ENCODE results near the gene EXOC6.

The EXOC6 gene, protein sequence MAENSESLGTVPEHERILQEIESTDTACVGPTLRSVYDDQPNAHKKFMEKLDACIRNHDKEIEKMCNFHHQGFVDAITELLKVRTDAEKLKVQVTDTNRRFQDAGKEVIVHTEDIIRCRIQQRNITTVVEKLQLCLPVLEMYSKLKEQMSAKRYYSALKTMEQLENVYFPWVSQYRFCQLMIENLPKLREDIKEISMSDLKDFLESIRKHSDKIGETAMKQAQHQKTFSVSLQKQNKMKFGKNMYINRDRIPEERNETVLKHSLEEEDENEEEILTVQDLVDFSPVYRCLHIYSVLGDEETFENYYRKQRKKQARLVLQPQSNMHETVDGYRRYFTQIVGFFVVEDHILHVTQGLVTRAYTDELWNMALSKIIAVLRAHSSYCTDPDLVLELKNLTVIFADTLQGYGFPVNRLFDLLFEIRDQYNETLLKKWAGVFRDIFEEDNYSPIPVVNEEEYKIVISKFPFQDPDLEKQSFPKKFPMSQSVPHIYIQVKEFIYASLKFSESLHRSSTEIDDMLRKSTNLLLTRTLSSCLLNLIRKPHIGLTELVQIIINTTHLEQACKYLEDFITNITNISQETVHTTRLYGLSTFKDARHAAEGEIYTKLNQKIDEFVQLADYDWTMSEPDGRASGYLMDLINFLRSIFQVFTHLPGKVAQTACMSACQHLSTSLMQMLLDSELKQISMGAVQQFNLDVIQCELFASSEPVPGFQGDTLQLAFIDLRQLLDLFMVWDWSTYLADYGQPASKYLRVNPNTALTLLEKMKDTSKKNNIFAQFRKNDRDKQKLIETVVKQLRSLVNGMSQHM

DNA sequence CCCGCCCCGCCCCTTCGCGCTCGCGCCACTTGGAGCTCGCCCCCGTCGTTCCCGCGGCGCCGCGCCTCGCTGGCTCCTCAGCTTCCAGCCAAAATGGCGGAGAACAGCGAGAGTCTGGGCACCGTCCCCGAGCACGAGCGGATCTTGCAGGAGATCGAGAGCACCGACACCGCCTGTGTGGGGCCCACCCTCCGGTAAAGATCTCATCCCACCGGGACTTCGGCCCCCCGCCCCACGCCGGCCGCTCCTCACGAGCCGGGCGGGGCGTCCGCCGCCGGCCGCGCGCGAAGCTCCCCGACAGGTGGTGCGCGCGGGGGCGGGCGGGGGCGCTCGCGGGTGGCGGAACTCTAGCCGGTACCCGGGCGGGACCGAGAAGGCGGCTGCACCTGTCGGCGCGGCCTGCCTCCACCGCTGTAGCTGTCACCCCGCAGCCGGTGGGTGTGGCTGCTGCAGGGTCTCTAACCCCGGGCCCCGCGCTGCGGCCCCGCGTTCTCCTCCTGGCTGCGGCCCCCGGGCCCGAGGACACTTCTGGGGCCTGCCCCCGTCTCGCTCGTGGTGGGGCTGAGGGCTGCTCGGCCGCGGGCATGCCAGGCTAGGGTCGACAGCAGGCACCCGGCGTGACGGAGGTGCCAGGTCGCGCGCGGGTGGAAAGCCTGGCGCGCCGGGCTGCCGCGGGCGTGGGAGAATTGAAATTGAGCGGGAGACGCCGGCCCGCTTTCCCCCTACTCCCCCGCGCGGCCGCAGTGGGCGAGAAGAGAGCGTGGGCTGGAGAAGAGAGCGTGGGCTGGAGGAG is at the start of gene EXOC6:
Gene EXOC6 (plus strand): TSS at position 80 of the 793 bp plus-strand sequence. CDS start 14 bp downstream, at position 94.
- peak; percentile 71 for DNase-seq (ENCODE audit: low read depth in 2 of 2)

DNA sequence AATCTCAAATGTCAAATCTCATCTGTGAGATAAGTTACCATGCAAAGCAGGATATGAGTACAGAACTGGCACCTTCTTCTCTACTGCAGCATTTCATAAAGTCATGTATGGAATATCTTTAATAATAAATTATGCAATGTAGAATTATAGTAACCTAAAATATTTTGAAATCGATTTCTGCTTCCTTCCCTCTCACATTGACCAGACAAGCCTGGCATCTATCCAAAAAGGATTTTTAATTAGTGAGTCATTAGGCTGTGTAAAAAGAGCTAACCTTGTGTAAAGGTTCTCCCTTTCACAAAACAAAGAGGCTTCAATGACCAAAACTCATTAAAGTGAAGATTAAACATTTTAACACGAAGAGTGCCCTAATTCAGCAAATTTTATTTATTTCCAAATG is 48.8 kb upstream of the EXOC6 start:
- no peak for DNase-seq (ENCODE audit: low read depth in 2 of 2)

DNA sequence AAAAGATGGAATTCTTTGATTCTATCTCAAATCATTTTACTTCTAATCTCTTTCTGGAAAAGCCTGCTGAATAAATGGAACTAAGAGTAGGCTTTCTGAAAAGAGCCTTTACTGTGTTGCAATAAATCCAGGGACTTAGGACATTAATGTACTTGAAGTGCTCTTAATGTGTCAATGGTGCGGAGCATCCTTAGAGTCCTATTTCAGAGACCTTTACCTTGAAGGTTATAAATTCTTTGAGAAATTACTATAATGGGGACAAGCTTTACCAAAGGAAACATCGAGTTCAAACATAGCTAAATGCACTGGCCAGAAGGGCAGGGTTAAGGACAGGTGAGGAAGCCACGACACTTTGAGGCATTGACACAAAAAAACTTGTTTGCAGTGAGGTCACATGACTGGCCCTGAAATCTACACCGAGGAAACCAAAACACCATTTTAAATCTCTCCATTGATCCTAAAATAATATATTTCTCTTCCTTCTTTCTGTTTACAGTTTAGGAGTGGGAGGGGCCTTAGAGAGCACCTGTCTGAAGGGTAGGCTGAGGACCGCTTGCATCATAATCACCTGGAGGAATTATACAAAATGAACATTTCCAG is 48.1 kb upstream of the EXOC6 start:
- no peak for DNase-seq (ENCODE audit: low read depth in 2 of 2)

DNA sequence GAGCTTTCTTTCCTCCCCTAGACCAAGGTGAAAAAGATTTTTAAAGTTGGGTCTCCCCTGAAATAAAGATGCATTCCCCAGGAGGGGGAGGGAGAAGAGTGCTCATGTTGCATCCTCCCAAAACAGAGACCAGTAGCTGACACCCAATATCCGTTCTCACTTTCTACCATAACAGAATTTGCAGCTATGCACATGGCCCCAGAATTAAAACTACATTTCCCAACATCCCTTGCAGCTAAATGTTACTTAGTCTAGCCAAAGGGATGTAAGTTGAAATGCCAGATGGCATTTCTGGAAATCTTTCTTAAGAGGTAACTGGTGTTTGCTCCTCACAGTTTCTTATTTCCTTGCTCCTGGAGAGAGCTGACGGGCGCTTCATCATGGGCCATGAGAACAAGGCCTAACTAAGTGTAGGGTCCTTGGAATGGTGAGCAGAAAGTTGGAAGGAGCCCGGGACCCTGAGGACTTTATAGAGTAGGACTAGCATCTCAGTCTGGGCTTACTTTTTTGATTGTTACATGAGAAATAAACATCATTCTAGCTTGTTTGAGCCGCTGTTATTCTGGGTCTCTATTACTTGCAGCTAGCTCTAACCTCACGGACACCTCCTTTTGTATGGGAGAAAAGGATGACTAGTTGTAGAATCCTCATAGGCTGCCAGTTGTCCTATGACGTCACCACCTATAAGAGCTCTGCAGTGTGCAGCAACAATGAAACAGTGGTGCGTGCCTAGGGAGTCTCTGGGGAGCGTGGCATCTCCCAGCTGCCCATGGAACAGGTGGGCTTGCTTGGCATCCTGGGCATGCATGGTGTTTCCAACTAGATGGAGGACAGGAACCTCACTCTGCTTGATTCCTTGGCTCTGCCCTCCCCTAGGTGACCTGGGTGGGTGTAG is 46.1 kb upstream of the EXOC6 start:
- no peak for DNase-seq (ENCODE audit: low read depth in 2 of 2)

DNA sequence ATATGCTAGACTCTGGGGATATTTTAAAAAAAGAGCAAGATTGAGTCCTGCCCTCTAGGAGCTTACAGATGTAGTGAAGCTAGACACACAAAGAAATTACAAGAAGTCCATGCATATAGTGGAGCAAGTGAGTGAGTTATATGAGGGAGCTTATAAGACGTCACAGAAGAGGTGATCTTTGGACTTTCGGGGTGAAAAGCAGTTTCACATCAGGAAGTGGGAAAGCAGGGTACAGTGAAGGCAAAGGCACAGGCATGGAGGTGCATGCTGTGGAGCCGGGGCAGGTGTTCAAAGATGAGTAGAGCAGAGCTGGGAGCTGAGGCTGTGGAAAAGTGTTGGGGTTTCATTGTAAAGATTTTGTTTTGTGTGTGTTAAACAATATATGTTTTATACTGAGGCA is 38.5 kb upstream of the EXOC6 start:
- no peak for DNase-seq (ENCODE audit: low read depth in 2 of 2)

DNA sequence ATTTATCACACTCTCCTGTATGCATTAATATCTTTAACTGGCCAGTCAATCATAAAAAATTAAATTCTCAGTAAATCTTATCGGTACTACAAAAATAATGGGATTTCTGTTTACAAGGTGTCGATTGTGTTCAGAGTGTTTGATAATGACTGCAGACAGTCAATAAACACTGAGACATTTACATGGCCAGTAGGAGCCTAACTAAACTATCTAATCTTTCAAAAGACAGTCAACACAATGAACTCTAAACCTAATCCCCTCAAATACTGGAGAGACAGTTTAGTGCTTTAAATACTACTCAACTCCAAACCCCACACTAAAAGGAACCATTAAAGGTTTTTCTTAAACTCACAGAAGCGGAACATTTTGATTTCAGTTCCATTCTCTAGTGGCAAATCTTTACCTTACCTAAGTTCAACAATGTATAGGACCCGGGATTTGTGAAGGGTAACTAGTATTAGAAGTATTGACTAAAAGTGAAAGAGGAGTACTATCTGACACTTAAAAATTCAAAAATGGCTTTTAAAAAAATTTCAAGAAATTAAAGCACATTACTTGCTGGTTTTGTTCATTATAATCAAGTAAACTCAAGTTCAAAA is 37.3 kb upstream of the EXOC6 start:
- no peak for DNase-seq (ENCODE audit: low read depth in 2 of 2)

DNA sequence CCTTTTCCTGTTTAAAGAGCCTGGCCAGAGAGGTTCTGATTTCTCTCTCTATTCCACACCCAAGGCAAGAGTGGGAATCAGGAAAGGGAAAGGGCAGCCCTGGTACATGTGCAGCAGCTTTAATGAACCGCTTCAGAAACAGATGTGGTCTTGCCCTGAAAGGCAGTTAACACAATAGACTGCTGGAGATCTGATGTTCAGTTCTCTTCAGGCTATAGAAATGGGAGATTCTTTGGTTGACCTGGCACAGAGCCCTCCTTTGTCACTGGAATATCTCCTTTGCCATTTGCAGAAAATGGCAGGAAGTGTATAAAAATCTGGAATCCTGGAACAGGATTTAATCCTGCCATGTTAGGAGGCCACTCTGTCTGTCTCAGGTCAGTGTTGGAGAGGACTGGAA is 36.3 kb upstream of the EXOC6 start:
- DNase-seq (ENCODE audit: low read depth in 2 of 2): no peak

DNA sequence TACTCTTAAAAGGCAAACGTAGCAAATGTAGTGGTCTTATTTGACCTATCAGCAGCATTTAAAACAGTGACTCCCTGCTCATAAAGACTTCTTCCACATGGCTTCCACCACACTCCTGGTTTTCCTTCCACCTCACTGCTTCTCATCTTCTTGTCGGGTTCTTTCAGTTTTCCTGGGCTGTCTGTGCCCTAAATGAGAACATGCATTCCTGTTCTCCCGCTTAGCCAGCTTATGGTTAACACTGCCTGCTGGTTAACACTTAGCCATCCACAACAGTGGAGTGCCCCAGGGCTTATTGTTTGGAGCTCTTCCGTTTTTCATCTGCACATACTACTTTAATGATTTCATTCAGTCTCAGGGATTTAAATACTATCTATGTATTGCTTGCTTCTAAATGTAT is 34.3 kb upstream of the EXOC6 start:
- DNase-seq (ENCODE audit: low read depth in 2 of 2): no peak

DNA sequence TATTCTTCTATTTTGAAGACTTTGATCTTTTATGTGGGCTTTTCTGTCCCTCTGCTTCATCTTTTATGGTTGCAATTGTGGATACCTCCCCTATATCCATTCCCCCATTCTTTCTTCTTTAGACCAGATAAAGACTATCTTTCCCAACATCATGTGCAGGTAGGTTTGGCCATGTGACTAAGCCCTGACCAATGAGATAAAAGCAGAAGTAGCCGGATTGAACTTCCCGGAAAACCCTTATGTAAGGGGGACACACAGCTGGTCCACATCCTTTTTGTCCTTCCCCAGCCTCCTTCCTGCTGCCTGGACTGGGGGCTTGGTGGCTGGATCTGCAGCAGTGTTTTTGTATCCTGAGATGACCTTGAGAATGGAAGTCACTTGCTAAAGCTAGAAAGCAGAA is 33.5 kb upstream of the EXOC6 start:
- DNase-seq (ENCODE audit: low read depth in 2 of 2): no peak

DNA sequence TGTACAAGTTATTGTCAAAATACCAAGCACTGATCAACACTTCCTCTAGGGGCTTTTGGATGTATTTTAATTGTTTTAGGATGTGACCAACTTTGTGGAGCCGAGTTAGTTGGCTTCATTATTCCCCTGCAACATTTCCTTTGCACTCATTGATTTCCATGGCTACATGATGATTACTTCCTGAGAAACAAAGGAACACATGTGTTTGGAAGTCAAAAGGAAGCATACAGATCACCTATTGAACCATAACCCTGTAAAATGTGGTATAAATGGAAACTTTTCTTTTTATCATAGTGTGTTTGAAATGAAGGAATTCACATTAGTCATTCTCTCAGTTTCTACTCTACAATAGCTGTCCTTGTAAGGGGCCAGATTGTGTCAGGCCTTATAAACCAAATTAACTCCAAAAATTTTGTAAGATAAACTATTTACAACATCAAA is 32.2 kb upstream of the EXOC6 start:
- no peak for DNase-seq (ENCODE audit: low read depth in 2 of 2)

DNA sequence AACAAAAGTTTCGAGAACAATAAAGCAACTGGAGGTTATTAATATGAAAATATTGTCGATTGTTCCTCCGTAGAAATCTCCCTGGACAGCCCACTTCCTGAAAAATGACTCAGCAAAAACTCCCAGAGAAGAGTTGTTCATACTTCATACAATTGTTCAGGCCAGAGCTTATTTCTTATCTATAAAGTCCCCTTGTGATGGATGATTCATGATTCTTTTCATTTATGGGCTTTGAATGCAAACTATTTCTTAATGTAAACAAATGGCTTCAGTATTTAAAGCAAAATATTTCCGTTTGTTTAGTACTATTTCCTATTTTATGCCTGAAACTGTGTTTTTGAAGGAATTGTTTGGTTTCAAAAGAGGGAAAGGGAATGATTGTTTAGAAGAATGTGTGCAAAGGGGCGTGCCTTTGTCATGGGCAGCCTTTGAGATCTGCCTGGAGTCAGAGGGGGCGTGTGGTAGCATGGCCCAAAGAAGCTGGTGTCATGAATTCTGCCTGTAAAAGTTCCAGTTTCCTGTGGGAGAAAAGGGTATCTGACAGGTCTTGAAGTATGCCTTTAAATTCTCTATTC is 26.2 kb upstream of the EXOC6 start:
- no peak for DNase-seq (ENCODE audit: low read depth in 2 of 2)

DNA sequence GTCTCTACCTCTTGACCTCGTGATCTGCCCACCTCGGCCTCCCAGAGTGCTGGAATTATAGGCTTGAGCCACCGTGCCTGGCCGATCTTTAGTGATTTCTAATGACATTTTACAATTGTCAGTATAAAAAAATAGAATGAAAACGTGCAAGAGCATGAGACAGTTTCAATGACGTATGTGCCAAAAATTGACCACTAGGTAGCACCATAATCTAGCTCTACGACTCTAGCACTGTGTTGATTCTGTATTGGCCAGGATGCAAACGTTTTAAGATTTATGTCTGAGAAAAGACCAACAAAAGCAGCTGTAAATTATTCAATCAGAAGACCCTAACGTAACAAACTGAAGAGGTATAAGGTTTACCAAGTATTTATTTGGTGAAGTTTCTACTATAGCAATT is 25.4 kb upstream of the EXOC6 start:
- DNase-seq (ENCODE audit: low read depth in 2 of 2): no peak

DNA sequence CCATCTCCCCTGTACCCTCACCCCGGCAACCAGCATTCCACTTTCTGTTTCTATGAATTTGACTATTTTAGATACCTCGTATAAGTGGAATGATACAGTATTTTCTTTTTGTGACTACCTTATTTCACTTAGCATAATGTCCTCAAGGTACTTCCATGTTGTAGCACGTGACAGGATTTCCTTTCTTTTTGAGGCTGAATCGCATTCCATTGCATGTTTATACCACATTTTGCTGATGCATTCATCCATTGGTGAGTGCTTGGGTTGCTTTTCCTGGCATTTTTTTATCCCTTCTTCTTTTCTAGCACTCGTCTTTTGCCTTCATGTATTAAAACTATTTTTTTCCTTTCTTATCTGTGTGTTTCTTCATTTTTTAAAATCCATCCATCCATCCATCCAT is 22.3 kb upstream of the EXOC6 start:
- no peak for DNase-seq (ENCODE audit: low read depth in 2 of 2)

DNA sequence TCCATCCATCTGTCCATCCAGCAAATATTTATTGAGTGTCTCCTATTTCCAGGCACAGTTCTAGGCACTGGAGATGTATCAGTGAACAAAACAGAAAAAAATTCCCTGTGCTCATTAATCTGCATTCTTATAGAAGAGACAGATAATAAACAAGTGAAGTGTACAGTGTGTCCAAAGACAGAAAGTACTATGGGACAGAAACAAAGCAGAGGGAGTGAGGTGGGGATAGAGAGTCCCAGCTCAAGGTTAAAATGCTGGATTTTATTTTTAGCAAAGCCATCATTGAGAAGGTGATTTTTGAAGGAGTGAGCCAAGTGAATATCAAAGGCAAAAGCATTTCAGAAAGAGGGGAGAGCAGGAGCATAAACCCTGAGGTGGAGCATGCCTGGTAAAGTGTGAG is 21.8 kb upstream of the EXOC6 start:
- no peak for DNase-seq (ENCODE audit: low read depth in 2 of 2)

DNA sequence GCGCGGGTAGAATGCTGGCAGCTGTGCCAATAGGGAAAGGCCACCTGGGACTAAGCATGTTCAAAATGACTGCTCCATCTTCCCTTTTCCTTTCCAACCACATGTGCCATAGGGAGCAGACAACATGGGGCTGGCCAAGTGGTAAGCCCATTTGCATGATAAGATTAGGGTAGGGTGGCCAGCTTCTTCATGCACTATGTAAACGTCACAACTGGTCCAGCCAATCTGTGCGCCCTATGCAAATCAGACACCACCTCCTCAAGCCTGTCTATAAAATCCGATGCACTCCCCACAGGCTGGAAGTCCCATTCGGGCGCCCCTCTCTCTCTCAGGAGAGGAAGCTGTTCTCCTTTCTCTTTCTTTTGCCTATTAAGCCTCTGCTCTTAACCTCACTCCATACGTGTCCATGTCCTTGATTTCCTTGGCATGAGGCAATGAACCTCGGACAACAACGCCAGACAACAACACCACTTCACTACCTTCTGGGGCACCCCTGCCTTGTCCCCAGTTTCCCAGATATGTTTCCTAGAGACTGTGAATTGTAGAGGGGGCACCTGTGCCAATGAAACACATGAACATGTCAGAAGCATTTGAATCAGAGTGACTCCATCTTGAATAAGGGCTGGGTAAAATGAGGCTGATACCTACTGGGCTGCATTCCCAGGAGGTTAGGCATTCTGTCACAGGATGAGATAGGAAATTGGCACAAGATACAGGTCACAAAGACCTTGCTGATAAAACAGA is 19.1 kb upstream of the EXOC6 start:
- no peak for DNase-seq (ENCODE audit: low read depth in 2 of 2)

DNA sequence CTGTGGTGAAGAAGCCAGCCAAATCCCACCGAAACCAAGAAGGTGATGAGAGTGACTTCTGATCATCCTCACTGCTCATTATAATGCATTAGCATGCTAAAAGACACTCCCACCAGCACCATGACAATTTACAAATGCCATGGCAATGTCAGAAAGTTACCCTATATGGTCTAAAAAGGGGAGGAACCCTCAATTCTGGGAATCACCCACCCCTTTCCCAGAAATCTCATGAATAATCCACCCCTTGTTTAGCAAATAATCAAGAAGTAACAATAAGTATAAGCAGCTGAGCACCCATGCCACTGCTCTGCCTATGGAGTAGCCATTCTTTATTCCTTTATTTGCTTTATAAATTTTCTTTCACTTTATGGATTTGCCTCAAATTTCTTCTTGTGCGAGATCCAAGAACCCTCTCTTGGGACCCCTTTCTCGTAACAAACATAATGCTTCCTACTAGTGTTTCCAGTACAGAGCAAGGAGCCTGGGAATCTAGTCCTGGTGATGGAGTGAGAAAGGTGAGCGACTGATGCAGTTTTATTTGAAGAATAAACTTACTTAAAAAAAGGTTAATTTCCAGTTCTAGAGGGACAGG is 18.4 kb upstream of the EXOC6 start:
- DNase-seq (ENCODE audit: low read depth in 2 of 2): no peak

DNA sequence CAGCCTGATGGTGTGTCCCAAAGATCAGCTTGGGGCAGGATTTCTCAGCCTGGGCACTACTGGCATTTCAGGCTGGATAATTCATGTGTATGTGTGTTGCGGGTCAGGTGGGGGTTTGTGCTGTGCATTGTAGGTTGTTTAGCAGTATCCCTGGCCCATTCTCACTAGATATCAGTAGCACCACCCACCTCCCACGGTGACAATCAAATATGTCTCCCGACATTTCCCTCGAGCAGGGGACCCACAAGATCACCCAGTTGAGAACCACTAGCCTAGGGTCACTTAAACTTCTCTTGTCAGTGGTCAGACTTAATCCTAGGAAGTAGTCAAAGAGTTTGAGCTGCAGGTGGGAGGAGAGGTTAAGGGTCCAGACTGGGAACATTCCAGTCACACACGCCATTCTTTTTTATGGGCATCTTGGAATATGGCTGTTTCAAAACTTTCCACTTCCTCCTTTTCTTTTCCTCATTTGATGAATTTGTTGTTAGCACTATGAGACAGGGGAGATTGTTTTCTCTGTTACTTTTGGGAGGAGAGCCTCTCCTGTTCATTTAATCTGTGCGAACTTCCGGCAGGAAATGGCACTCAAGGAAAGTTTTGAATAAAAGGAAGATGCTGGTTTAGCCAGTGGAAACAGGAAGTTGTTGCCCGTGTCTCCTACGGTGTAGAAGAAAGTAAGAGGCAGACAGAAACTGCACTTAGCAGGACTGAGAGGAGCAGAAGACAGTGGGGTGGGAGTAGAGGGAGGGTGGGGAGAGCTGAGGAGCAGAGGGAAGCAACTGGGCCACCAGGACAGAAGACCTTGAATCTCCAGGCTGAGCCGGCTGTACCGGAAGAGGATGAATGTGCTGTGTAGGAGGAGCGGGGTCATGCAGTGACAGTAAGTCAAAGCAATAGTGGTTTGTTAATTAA is 17.6 kb upstream of the EXOC6 start:
- no peak for DNase-seq (ENCODE audit: low read depth in 2 of 2)

DNA sequence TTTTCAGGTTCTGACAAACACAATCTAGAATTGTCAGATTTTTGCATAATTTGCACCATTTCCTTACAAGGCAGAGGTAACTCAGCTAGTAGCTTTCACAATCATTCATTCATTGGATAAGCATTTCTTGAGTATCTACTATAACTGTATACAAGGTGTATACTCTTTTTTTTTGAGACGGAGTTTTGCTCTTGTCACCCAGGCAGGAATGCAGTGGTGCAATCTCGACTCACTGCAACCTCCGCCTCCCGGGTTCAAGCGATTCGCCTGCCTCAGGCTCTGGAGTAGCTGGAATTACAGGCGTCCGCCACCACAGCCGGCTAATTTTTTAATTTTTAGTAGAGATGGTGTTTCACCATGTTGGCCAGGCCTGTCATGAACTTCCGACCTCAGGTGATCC is 16.2 kb upstream of the EXOC6 start:
- no peak for DNase-seq (ENCODE audit: low read depth in 2 of 2)

Measured in stimulated activated CD8-positive, alpha-beta memory T cell treated with anti-CD3 and anti-CD28 coated beads, Interleukin-2, amount 100 ng/mL, for 48 hours (primary cell).